Endothelial cell of umbilical vein (primary cell): ENCODE results near the gene KRT84. TPM values are rescaled to one million over a fixed set of nuclear protein-coding genes. Genes with fewer than 3 reads are reported as not detected.

Experiments
- BruUV-seq: library from RNA; stranded (reverse); fragments of 400-500 nt; replicated peaks from 2 replicates; lab custom pipeline; 2021; lab: Mats Ljungman, UMichigan
- CTCF ChIA-PET: fragments of 300-600, 350-600 bp; sonication (Branson Sonifier 250); formaldehyde crosslinking; loops from one replicate; lab custom pipeline; 2021; ENCODE audit warnings: antibody characterized with exemption, inconsistent platforms; lab: Charles Lee
- POLR2A ChIA-PET: fragments of 300-600, 350-600 bp; sonication (Branson Sonifier 250); formaldehyde crosslinking; loops from one replicate; lab custom pipeline; 2021; ENCODE audit warnings: antibody characterized with exemption, inconsistent platforms; lab: Charles Lee
- DNase-seq: peaks from one replicate; pipeline ENCODE4 v3.0.0-alpha.2; 2011; ENCODE audit warnings: low read depth, low spot score
- FAIRE-seq: peaks from 2 replicates; lab custom pipeline; 2011; peaks lifted over from hg19 to GRCh38; lab: Jason Lieb, UNC
- H2AFZ ChIP-seq: 2 replicates; pipeline ENCODE4 v1.6.0; 2012; ENCODE audit warnings: low read depth, low read length, control low read depth, inconsistent platforms
- H3K27ac ChIP-seq: 2 replicates; pipeline ENCODE4 v1.5.1; 2011; ENCODE audit warnings: low read depth, mild to moderate bottlenecking, control low read depth, low read length, moderate library complexity; ENCODE audit not compliant: insufficient read depth
- H3K27me3 ChIP-seq, 2 experiments: 2 replicates each; pipeline versions ENCODE4 v1.6.0 to v1.6.1; 2011; ENCODE audit warnings: low read length in 2 of 2, mixed read lengths in 1 of 2; ENCODE audit not compliant: control insufficient read depth in 2 of 2, insufficient read depth in 2 of 2
- H3K36me3 ChIP-seq, 2 experiments: 2 replicates in 1 of 2; 3 replicates in 1 of 2; pipeline ENCODE4 v1.5.1; 2011; ENCODE audit warnings: low read length in 2 of 2, mild to moderate bottlenecking in 1 of 2, moderate library complexity in 1 of 2; ENCODE audit not compliant: control insufficient read depth in 2 of 2, insufficient read depth in 2 of 2; ENCODE audit errors: extremely low read depth in 1 of 2
- H3K4me1 ChIP-seq: 3 replicates; pipeline ENCODE4 v1.5.1; 2011; ENCODE audit warnings: mild to moderate bottlenecking, low read length; ENCODE audit not compliant: control insufficient read depth, insufficient read depth; ENCODE audit errors: extremely low read depth
- H3K4me2 ChIP-seq: 2 replicates; pipeline ENCODE4 v1.6.1; 2011; ENCODE audit warnings: low read length, control low read depth, mixed read lengths; ENCODE audit not compliant: insufficient read depth
- H3K4me3 ChIP-seq, 3 experiments: fragments of 200-600 bp in 1 of 3; sonication (generic), shearing (Covaris generic) in 1 of 3; replicated peaks in 1 of 3; 2 replicates each; pipeline ENCODE4 v1.5.1; 2011 to 2016; ENCODE audit warnings: control low read depth in 3 of 3, low read length in 3 of 3, mild to moderate bottlenecking in 2 of 3, inconsistent platforms in 1 of 3, low read depth in 1 of 3, moderate library complexity in 1 of 3; ENCODE audit not compliant: insufficient read depth in 1 of 3
- H3K79me2 ChIP-seq: 2 replicates; pipeline ENCODE4 v1.6.0; 2012; ENCODE audit warnings: low read length, inconsistent platforms; ENCODE audit not compliant: control insufficient read depth, insufficient read depth
- H3K9ac ChIP-seq: replicated peaks from 2 replicates; pipeline ENCODE3; 2011; ENCODE audit warnings: low read length, control low read depth; ENCODE audit not compliant: insufficient read depth; ENCODE audit errors: extremely low read depth
- H3K9me1 ChIP-seq: replicated peaks from 3 replicates; pipeline ENCODE4 v1.6.0; 2011; ENCODE audit warnings: mild to moderate bottlenecking, low read length; ENCODE audit not compliant: control insufficient read depth, insufficient read depth; ENCODE audit errors: extremely low read depth
- H3K9me3 ChIP-seq: replicated peaks from 2 replicates; pipeline ENCODE4 v1.5.1; 2012; ENCODE audit warnings: low read length, inconsistent platforms; ENCODE audit not compliant: control insufficient read depth, insufficient read depth
- H4K20me1 ChIP-seq: replicated peaks from 2 replicates; pipeline ENCODE3; 2011; ENCODE audit warnings: mild to moderate bottlenecking, low read length; ENCODE audit not compliant: control insufficient read depth, insufficient read depth; ENCODE audit errors: extremely low read depth
- EZH2 ChIP-seq: IDR thresholded peaks from 2 replicates; pipeline ENCODE4 v1.6.1; 2012; ENCODE audit warnings: borderline replicate concordance, low read depth, mild to moderate bottlenecking, moderate library complexity, low read length, inconsistent platforms; ENCODE audit not compliant: severe bottlenecking
- GATA2 ChIP-seq: IDR thresholded peaks from 2 replicates; pipeline ENCODE4 v1.7.0; 2011; ENCODE audit warnings: low read depth, mild to moderate bottlenecking, moderate library complexity, mixed read lengths, low read length; ENCODE audit not compliant: insufficient read length, insufficient read depth
- JUN ChIP-seq: IDR thresholded peaks from 2 replicates; pipeline ENCODE4 v1.6.1; 2011; ENCODE audit warnings: borderline replicate concordance, low read depth; ENCODE audit not compliant: insufficient read length, insufficient read depth
- MYC ChIP-seq: IDR thresholded peaks from one replicate; pipeline ENCODE4 v1.6.1; 2011; ENCODE audit warnings: mild to moderate bottlenecking, low read depth, low read length
- POLR2A ChIP-seq: IDR thresholded peaks from 2 replicates; pipeline ENCODE4 v1.6.1; 2012; ENCODE audit warnings: low read depth, mild to moderate bottlenecking, control low read depth, low read length
- POLR2AphosphoS5 ChIP-seq: IDR thresholded peaks from 2 replicates; pipeline ENCODE4 v1.6.1; 2012; ENCODE audit warnings: low read depth, mild to moderate bottlenecking, control low read depth, low read length, moderate library complexity; ENCODE audit not compliant: insufficient read depth
- dilution Hi-C: fragments of 300-500 bp; cut with MboI; formaldehyde crosslinking; loops from one replicate; pipeline ENCODE4 v1.15.0; 2019; ENCODE audit warnings: low sequenced_read_pairs; ENCODE audit not compliant: extremely low pct_ligation_motif_present
- intact Hi-C: fragments of 100-400 bp; cut with micrococcal nuclease; formaldehyde crosslinking; loops from one replicate; pipeline ENCODE4 v1.10.0; 2022
- polyA plus RNA-seq, 4 experiments: library from polyadenylated mRNA; depleted of rRNA in 3 of 4; stranded (reverse) in 3 of 4; unstranded in 1 of 4; fragments of >200 nt; gene quantifications; 2 replicates each; pipeline versions ENCODE4 v1.2.1 to v1.2.3, GENCODE V29; 2011 to 2012; ENCODE audit warnings: missing spikeins in 1 of 4
- total RNA-seq: library from RNA; stranded (reverse); gene quantifications from 2 replicates; pipeline ENCODE4 v1.2.3, GENCODE V29; 2021

KRT84 gene
- total and polyA plus RNA-seq, 2 donors (not counting 3 experiments of a cell fraction or from before 2014, with no cell fraction given), result not detected

DNA sequence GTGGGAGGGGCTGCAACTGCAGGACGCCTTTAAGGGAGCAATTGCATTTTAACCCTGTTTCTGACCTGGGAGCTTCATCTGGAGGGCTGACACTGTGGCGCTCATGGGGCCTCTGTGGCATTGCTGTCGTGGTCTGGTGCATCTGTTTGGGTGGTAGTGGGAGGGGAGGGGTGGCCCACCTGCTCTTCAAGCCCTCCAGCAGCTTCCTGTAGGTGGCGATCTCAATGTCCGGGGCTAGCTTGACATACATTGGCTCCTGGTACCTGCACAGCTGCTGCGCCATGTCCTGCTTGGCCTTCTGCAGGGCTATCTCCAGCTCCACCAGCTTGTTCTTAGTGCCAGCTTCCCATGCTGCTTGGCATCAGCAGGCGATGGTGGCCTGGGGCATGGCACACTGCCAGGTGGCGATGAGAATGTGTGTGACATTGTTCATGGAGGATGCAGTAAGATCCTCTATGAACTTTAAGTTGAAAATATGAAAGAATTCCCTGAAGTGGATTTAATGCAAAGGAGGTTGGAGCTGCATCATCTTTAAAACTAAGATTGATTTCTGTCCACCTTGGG is 28.4 kb upstream of the KRT84 start:
- no peak for FAIRE-seq
- H3K36me3 ChIP-seq, result no peaks in the 10 kb centered on the region
- CTCF ChIA-PET, result interaction anchor here (1.2 to 1.8 kb wide), 2 partner anchors 13 to 135 kb away, joined by 3 to 5 read pairs; no protein-coding TSS in a partner anchor
- H3K9me1 ChIP-seq, result no peaks in the 10 kb centered on the region
- no peaks in the 10 kb centered on the region for H3K4me1 ChIP-seq
- dilution Hi-C loops (no loop called here), intact Hi-C loops (no loop called here)
- H3K9ac ChIP-seq, result no peak overlapping the region
- no peak overlapping the region for H2AFZ ChIP-seq
- no peak overlapping the region for H3K27ac ChIP-seq
- H3K27me3 ChIP-seq, result peaks cover 0 to 2% of the 10 kb centered on the region in 2 experiments
- no peaks in the 10 kb centered on the region for H3K9me3 ChIP-seq
- H3K4me2 ChIP-seq, result no peak overlapping the region
- no peak for DNase-seq
- no peaks in the 10 kb centered on the region for H3K79me2 ChIP-seq
- H4K20me1 ChIP-seq, result no peaks in the 10 kb centered on the region
- TF ChIP-seq GATA2, result no peak
- no TSS peak for BruUV-seq
- no peak overlapping the region for H3K4me3 ChIP-seq
- POLR2A ChIA-PET, result no interaction called here

GRCh38 chr12:52413202-52413601 is 27.8 kb upstream of the KRT84 start:
- H3K36me3 ChIP-seq, result no peaks in the 10 kb centered on the region
- no peak for FAIRE-seq
- POLR2A ChIA-PET, result no interaction called here

More at GRCh38 chr12:52413202-52413601, 27.8 kb upstream of the KRT84 start:
- no TSS peak for BruUV-seq
- no peak overlapping the region for H3K4me3 ChIP-seq
- intact Hi-C loops (no loop called here), dilution Hi-C loops (no loop called here)
- H2AFZ ChIP-seq, result no peak overlapping the region
- no peak overlapping the region for H3K4me2 ChIP-seq
- no peaks in the 10 kb centered on the region for H3K4me1 ChIP-seq
- H3K9ac ChIP-seq, result no peak overlapping the region
- DNase-seq, result no peak
- no peaks in the 10 kb centered on the region for H3K79me2 ChIP-seq
- H3K9me3 ChIP-seq, result no peaks in the 10 kb centered on the region
- H3K9me1 ChIP-seq, result no peaks in the 10 kb centered on the region
- CTCF ChIA-PET, result interaction anchor here (1.2 to 1.8 kb wide), 2 partner anchors 12 to 134 kb away, joined by 3 to 5 read pairs; no protein-coding TSS in a partner anchor
- H4K20me1 ChIP-seq, result no peaks in the 10 kb centered on the region
- TF ChIP-seq MYC (no peak), EZH2 (no peak), POLR2AphosphoS5 (no peak), JUN (no peak), POLR2A (no peak), GATA2 (no peak)
- peaks cover 0 to 2% of the 10 kb centered on the region in 2 experiments for H3K27me3 ChIP-seq
- H3K27ac ChIP-seq, result no peak overlapping the region
